ENCODE data around the gene SCUBE1.

SCUBE1 gene

GRCh38 chr22:43239956-43240355 is 103.2 kb downstream of the SCUBE1 start:
- DNase-seq, result no peak

GRCh38 chr22:43239193-43239780 is 103.9 kb downstream of the SCUBE1 start:
- no peak for DNase-seq

- DNase-seq, result no peak
These were observed 104.6 kb downstream of the SCUBE1 start for GRCh38 chr22:43238526-43239006.

GRCh38 chr22:43237280-43237679 is 105.9 kb downstream of the SCUBE1 start:
- DNase-seq, result peak in 8 of 51 donors; percentile 5 to 34 (median 10)

GRCh38 chr22:43236411-43237166 is 106.6 kb downstream of the SCUBE1 start:
- DNase-seq, result peak in 22 of 51 donors; percentile 2 to 56 (median 18)

- DNase-seq, result no peak
These were observed 107.4 kb downstream of the SCUBE1 start for GRCh38 chr22:43235445-43236409.

- no peak for DNase-seq
These were observed 108.7 kb downstream of the SCUBE1 start for GRCh38 chr22:43234264-43234988.

GRCh38 chr22:43233529-43233928 is 109.6 kb downstream of the SCUBE1 start:
- no peak for DNase-seq

- no peak for DNase-seq
These were observed 110.7 kb downstream of the SCUBE1 start for GRCh38 chr22:43232445-43232844.

GRCh38 chr22:43231724-43232034 is 111.5 kb downstream of the SCUBE1 start:
- no peak for DNase-seq

- DNase-seq, result peak in 23 of 51 donors; percentile 2 to 50 (median 15)
These were observed 112.0 kb downstream of the SCUBE1 start for GRCh38 chr22:43230971-43231723.

- no peak for DNase-seq
These were observed 112.6 kb downstream of the SCUBE1 start for GRCh38 chr22:43230571-43230970.

GRCh38 chr22:43228863-43229262 is 114.3 kb downstream of the SCUBE1 start:
- no peak for DNase-seq

GRCh38 chr22:43228330-43228729 is 114.8 kb downstream of the SCUBE1 start:
- peak in 2 of 51 donors; percentile 3 to 10 for DNase-seq

GRCh38 chr22:43227239-43227630 is 115.9 kb downstream of the SCUBE1 start:
- no peak for DNase-seq

GRCh38 chr22:43226377-43227238 is 116.6 kb downstream of the SCUBE1 start:
- DNase-seq, result no peak

GRCh38 chr22:43225609-43226008 is 117.6 kb downstream of the SCUBE1 start:
- no peak for DNase-seq

- DNase-seq, result no peak
These were observed 120.2 kb downstream of the SCUBE1 start for GRCh38 chr22:43222987-43223386.

GRCh38 chr22:43222262-43222661 is 120.9 kb downstream of the SCUBE1 start:
- no peak for DNase-seq

Data from hypothalamus (tissue), 51 donors.